AG10803 (cell line): ENCODE measurements around the gene ELFN2.

Experiments used
- DNase-seq: peaks from one replicate; pipeline ENCODE4 v3.0.0; 2010; ENCODE audit warnings: low read depth
- H3K4me3 ChIP-seq: 2 replicates; pipeline ENCODE4 v1.5.1; 2011; ENCODE audit warnings: mild to moderate bottlenecking, low read length, control low read depth
- TF ChIP-seq, protein P1 (sequence below): conservative IDR thresholded peaks from 2 replicates; pipeline ENCODE4 v1.5.1; 2011; ENCODE audit warnings: mild to moderate bottlenecking, low read length, control low read depth, inconsistent platforms

The ELFN2 gene

GRCh38 chr22:37410174-37411055 lies 16.9 kb downstream of the ELFN2 start:
- H3K4me3 ChIP-seq: no peak overlapping the region
- TF ChIP-seq, protein P1, sequence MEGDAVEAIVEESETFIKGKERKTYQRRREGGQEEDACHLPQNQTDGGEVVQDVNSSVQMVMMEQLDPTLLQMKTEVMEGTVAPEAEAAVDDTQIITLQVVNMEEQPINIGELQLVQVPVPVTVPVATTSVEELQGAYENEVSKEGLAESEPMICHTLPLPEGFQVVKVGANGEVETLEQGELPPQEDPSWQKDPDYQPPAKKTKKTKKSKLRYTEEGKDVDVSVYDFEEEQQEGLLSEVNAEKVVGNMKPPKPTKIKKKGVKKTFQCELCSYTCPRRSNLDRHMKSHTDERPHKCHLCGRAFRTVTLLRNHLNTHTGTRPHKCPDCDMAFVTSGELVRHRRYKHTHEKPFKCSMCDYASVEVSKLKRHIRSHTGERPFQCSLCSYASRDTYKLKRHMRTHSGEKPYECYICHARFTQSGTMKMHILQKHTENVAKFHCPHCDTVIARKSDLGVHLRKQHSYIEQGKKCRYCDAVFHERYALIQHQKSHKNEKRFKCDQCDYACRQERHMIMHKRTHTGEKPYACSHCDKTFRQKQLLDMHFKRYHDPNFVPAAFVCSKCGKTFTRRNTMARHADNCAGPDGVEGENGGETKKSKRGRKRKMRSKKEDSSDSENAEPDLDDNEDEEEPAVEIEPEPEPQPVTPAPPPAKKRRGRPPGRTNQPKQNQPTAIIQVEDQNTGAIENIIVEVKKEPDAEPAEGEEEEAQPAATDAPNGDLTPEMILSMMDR: no peak
- no peak for DNase-seq

- no peak overlapping the region for H3K4me3 ChIP-seq
- DNase-seq: no peak
- TF ChIP-seq, protein P1: no peak
Measured at GRCh38 chr22:37409459-37410050, 17.7 kb downstream of the ELFN2 start.

- no peak overlapping the region for H3K4me3 ChIP-seq
- DNase-seq: no peak
- TF ChIP-seq, protein P1: no peak
Measured at GRCh38 chr22:37409031-37409430, 18.2 kb downstream of the ELFN2 start.

DNA sequence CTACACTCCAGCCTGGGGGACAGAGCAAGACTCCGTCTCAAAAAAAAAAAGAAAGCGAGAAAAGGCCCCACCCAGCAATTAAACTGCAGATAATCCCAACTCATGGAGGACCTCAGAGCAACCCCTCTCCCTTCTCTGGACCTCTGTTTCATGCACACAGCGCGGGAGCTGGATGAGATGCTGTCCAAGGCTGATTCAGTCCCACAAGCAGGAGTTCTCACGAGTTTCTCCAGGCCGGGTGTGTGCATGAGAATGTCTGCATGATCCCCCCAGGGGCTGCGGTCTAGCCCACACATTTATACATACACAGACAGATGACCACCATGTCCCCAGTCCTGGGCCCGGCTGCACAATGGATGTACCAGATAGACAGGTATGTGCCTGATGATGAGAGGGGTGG lies 19.4 kb downstream of the ELFN2 start:
- DNase-seq: no peak
- TF ChIP-seq, protein P1: no peak
- no peak overlapping the region for H3K4me3 ChIP-seq

- no peak overlapping the region for H3K4me3 ChIP-seq
- TF ChIP-seq, protein P1: no peak
- no peak for DNase-seq
Measured at GRCh38 chr22:37406441-37407235, 20.6 kb downstream of the ELFN2 start.

DNA sequence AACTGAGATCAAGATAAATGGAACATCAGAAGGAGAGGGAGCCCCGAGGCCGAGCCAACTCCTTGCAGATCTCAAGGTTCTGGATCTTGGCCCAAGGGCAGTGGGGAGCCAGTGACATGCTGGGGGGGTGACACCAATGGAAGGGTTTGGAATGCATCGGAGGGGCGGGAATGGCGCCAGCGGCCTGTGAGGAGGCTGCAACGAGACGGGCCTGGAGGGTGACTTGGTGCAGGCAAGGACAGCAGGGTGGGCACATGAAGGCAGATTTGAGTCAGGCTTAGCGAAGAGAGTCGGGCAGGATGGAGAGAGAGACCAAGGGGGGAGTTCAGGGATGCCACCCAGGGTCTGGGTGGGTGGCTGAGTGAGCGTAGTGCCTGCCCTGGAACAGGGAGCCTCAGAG lies 23.2 kb downstream of the ELFN2 start:
- no peak overlapping the region for H3K4me3 ChIP-seq
- TF ChIP-seq, protein P1: no peak
- DNase-seq: no peak
